NOMO-1 treated with DMSO at 0.1 percent for 48 hours (cell line): ENCODE data around the gene LRRC34.

Experiments used
- DNase-seq: peaks from one replicate; lab custom pipeline; 2025; ENCODE audit not compliant: unreplicated experiment; lab: John Stamatoyannopoulos, UW

LRRC34 gene

DNA sequence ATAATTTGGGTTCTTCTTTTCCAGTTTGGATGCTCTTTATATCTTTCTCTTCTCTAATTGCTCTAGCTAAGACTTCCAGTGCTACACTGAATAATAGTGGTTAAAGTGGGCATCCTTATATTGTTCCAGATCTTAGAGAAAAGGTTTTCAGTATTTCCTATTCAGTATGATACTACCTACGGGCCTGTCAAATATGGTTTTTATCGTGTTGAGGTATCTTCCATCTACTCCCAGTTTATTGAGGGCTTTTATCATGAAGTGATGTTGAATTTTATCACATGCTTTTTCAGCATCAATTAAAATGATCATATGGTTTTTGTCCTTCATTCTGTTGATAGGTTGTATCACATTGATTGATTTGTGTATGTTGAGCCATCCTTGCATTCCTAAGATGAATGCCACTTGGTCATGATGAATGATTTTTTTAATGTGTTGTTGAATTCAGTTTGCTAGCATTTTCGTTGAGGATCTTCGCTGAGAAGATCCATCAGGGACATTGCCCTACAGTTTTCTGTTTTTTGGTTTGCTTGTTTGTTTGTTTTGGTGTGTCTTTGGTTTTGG, 3.0 kb upstream of the LRRC34 start:
- DNase-seq, result no peak

DNA sequence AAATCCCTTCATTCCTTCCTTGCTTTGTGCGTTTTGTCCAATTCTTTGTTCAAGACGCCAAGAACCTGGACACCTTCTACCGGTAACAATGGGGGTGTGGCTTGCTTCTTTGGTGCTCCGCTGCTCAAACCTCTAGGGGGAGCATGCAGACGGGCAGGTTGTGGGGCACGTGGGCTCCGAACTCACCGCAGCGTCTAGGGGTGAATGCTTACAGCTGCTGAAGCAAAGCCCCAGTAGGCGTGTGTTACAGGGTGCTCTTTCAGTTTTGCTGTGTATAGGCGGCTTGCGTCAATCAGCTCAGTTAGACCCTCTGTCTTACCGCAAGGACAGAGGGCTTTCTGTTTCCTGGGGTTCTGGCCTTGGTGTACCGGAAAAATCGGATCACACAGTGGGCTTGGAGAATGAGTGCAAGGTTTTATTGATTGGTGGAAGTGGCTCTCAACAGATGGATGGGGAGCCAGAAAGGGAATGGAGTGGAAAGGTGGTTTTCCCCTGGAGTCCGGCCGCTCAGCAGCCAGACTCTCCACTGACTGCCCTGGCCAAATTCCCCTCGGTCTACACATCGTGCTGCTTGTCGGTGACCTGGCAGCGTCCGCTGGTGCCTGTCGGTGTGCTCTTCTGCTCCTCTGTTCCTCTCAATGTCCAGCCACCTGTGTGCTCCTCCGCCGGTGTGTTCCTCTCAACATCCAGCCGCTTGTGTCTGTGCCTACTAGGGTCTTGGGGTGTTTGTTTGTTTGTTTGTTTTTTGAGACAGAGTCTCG, 1.2 kb upstream of the LRRC34 start:
- DNase-seq, result peak; percentile 80

DNA sequence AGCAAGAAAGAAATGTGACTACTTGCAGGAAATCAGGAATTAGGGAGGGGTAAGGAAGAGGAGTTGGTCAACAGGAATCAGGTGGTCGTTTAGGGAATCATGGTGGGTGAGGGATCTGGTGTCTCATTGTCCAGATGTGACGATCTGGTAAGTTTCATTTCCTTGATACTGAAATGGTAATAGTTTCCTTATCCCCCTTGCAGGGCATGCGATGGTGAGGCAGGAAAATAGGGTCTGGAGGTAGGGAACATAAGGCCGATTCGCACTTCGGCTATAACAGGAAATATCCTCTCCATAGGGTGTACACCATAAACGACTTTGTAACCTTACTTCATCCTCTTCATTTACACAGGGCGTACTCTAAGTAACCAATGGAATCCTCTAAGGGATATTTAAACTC, 574 bp upstream of the LRRC34 start:
- DNase-seq, result no peak

DNA sequence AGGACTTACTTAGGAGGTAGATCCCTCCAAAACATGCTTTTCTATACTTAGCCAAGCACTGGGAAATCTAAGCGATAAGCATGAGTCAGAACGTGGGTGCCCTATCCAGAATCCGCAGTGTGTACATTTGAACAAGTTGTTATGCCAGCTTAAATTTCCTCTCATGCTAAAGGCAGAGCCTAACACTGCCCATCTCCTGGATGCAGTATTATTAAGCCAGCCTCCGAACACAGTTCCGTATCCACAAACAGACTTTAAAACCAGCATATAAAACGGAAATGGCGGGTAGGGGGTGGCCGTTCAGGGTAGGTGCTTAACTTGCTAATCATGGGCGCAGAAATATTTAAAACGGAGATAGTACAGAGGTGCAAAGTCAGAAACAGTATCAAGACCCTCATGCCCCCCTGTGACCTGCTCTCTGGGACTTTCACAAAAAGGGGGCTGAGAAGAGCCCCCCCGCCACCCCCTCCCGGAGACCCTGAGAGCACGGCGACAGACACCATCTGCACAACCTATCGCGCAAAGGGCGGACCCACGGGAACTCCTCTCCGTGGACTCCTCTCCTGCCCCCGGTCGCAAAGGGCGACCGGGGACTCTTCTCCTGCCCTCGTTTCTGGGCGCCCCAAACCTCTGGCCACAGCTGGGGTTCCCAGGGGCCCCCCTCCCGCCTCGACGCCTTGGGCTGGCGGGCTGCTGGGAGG, 923 bp downstream of the LRRC34 start:
- no peak for DNase-seq

DNA sequence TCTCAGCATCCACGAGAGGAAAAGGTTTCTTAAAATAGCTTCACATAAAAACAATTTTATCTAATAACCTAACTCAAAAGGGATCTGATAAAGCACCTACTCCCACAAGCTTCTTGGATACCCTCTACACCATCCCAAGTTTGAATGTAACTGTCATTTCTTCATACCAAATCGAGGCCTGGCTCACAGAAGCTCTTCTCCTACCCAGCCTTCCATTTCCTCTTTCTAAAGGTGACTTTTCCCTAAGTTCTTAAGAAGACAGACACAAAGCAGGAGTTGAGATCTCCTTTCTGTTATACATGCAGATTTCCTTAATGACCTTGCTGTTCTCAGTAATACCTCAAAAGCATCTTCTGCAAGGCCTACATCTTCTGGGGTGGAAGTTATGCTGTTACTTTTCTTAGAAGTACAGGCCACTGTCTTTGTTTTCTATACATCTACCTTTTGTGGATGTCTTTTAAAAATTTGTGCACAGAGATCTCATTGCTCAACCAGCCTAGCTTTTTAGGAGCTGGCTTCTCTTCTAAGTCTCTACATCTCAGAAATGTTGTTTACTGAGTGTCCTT, 3.4 kb downstream of the LRRC34 start:
- no peak for DNase-seq

DNA sequence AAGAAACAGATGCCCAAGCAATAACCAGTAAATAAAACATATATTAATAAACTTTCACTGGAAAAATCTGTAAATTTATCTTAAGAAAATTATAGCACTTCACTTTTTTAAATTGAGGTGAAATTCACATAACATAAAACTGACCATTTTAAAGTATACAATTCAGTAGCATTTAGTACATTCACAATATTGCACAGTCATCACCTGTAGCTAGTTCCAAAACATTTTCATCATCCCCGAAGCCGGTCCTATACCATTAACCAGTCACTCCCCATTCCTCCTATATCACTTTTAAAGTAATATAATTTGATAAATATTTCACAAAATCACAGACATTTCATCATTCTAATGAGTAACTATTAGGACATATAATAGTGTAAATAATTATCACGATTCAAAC, 8.0 kb downstream of the LRRC34 start:
- no peak for DNase-seq

DNA sequence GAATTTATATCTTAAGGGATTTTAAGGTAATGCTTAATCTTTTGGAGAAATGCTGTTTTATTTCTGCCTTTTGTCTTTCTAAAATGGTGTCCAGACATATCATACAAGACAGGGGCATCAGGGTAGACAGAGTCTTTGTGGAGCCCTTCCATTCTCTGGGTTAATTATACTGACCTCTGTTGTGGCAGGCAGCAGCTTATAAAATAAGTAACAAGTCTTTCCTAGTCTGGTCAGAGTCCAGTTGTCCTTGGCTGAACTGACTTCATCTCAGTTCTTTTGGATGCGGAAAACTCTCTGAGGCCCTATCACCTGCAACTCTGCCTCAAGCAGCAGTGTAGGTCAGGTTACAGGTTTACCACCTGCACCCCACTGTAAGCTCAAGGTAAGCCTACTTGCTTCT, 20.3 kb downstream of the LRRC34 start:
- no peak for DNase-seq

DNA sequence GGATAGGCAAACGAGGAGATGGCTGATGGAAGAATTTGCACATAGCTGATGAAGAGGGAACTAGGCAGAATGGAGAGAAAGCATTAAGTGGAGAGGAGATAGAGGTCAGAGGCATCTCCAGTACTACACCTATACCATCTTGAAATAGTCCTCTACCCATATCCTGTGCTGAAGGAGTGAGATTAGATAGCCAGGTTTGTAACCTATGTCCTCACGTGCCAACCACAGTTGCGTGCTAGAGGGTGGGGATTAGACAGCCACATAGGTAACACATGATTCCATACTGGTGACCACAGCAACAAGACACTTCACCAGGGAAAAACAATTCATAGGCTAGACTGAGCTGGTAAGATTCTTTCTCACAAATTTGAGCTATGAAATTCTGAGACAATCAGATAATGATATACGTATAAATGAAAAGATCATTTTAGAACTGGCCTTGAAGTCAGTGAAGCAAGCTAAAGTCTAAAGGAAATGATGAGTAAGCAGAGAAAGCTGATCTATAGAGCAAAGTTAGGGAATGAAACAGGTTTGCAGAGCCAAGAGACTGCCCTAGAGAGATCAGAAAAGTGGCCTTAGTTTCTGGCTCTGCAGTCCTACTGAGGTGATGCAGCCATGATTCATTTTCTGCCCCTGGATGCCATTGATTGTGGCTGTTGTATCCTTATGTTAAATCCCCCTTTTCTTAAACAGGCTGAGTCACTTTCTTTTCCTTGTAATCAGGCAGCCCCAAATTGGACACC, 21.8 kb downstream of the LRRC34 start:
- DNase-seq, result no peak

DNA sequence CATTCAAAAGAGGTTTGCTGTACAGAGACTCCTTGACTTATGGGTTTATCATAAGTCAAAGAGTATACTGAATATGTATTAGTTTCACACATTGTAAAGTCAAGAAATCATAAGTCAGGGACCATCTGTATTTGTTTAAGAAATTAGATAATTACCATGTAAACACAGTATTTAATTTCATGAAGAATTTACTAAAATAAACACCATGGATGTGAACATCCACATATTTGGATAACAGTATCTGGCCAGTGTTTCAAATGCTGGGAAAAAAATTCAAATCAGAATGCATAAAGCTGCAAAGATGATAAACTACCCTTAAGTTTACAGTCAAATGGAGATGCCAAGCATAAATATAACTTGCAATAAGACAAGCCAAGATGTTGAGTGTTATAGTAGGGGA, 22.5 kb downstream of the LRRC34 start:
- no peak for DNase-seq

DNA sequence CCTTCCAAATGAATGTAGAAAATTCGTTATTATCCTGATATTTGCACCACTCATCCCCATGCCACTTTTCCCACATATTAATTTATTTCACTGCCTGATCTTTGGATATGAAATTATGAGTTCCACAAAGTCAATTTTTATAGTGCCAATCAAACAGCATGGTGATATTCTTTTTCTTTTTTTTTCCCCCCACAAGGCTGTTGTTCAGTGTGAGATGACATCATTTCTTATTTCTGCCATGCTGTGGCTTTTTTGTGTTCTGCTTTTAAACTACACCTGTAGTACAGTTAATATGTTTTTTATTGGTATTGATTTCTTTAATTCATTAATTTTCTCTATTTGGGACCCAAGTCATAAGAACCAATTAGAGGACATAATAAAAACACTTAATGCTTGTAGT, 24.9 kb downstream of the LRRC34 start:
- no peak for DNase-seq

DNA sequence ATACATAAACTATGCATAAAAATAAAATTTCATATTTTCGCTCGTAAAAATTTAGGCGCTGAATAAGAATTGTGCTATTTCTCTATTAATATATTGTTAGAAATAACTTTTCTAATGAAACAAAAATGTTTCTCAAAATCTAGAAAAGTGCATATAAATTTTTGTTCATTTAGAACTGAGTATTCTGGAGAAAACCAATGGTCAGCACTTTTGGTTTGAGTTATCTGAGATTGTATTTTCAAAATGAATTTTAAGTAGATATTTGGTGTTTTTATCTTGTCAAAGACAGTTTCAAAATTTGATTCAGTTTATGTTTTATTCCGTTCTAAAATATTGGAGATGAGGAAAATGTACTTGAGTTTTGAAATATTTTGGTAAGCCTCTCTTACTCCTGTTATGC, 25.6 kb downstream of the LRRC34 start:
- DNase-seq, result no peak

DNA sequence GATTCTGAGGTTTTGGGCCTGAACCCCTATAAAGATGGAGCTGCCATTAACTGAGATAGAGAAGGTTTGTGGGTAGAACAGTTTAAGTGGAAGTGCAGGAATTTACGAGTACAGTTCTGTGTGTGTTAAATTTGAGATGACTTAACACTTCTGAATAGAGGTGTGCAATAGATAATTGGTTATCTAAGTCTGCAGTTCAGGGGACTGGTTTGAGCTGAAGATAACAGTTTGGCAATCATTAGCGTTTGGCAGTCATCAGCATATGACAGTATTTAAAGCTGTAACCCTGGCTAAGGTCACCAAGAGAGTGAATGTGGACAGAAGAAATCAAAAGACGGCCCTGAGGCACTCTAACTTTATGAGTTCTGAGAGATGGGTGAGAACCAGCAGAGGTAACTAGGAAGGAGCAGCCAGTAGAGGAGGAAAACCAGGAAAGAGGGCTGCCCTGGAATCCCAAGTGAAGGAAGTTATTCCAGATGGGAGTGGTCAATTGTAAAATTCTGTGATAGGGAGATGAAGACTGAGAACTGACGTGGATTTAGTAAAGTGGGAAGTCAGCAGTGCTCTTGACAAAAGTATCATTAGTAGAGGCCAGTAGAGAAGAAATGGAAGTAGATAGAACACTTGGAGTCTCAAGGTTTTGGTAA, 31.4 kb downstream of the LRRC34 start:
- DNase-seq, result no peak

DNA sequence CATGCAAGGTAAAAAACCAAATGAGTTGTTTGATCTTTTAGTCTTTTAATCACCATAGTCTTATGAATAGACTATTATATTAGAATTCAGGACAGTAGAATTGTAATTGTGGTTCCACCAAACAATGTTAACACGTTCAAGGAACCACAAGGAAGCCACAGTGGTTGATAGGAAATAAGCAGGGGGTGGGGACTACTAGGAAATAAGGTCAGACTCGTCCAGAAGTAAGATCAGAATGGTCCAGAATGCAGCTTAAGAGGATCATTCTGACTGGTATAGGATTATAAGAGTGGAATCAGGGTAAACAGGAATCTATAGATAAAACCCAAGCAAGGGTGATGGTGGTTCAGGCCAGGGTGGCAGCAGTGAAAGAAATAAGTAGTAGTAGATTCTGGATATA, 32.0 kb downstream of the LRRC34 start:
- DNase-seq, result no peak

DNA sequence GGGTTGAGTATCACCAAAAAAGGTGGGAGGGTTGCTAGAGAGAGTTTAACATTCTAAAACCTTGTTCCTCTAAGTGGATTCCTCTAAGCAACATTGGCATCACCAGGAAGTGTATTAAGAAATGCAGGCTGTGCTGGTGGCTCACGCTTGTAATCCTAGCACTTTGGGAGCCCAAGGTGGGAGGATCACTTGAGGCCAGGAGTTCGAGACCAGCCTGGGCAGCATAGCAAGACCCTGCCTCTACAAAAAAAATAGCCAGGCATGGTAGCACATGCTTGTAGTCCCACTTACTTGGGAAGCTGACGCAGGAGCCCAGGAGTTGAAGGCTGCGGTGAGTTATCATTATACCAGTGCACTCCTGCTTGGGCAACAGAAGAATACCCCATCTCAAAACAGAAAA, 34.9 kb downstream of the LRRC34 start:
- DNase-seq, result no peak

DNA sequence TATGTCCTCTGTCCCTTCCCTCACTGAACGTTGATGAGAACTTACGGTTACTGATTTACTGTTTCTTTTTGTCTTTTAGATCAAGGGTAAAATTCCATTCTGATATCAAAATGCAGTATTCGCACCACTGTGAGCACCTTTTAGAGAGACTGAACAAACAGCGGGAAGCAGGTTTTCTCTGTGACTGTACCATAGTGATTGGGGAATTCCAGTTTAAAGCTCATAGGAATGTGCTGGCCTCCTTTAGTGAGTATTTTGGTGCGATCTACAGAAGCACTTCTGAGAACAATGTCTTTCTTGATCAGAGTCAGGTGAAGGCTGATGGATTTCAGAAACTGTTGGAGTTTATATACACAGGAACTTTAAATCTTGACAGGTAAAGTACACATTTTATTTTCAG, 38.5 kb downstream of the LRRC34 start:
- DNase-seq, result no peak

DNA sequence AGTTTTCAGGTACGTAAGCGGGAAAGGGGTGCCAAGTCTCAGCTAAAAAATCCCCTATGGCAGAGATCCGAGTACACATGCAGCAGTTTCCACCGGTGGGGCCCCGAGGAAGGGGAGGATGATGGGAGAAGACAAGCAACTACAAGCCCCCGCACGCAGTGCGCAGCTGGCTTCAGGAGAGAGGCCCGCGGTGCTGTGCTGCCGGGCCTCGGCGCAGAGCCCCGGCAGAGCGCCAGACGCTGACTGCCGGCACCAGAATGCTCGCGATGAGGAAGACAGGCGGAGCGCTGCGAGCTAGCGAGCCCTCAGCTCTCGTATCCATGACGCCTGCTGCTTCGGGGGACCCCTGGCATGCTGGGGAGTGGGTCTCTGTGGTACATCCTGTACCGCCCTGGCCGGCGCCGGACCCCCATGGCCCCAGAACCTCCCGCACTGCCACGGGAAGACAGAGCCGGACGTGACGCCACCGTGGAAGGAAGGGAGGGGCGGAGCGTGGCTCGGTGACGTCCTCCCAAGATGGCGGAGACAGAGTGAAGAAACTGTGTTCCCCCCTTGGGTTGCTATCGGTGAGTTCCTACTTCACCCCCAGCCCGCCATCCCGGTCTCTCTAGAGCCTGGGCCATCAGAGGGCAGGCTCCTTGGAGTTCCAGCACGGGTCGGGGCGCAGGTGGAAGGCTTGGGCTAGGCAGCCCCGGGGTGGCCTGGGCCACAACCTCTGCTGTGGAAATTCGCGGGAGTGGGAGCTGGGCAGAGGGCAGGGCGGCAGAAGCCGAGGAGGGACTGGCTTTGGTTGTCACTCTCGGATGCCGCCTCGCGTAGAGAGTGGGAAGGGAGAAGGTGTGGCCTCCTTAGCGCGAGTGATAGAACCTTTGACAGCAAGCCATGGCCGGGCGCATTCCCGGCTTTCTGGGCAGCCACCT, 39.5 kb downstream of the LRRC34 start, which contains the start of gene MYNN:
MYNN (plus strand) TSS at position 500 of the 920 bp plus-strand sequence. CDS start 900 bp downstream, outside the sequence.
- DNase-seq, result peak; percentile 94

DNA sequence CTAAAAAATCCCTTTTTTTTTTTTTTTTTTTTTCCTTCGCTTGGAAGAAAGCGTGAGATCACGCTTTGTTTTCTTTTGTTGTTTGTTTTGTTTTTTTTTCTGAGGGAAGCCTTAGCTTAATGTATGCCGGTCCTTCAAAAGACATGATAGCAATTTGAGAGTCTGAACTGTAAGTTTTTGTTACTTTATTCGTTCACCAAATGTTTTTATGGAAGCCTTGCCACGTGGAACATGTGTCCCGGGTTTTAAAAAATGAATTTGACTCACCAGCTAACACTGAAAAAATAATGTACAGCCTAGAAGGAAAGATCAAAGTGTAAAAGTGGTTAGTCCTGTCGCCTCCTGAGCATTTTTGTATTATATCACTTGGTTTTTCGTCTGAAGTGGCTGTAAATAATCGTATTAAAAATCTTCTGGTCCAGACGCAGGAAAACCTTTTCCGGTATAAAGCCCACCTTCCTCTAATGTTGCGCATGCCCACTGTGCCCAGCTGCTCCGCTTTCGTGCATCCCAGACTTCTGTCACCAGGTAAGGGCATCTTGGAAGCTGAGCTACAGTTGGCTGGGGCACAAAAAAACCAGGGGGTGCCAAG, 40.3 kb downstream of the LRRC34 start:
- DNase-seq, result peak; percentile 66

DNA sequence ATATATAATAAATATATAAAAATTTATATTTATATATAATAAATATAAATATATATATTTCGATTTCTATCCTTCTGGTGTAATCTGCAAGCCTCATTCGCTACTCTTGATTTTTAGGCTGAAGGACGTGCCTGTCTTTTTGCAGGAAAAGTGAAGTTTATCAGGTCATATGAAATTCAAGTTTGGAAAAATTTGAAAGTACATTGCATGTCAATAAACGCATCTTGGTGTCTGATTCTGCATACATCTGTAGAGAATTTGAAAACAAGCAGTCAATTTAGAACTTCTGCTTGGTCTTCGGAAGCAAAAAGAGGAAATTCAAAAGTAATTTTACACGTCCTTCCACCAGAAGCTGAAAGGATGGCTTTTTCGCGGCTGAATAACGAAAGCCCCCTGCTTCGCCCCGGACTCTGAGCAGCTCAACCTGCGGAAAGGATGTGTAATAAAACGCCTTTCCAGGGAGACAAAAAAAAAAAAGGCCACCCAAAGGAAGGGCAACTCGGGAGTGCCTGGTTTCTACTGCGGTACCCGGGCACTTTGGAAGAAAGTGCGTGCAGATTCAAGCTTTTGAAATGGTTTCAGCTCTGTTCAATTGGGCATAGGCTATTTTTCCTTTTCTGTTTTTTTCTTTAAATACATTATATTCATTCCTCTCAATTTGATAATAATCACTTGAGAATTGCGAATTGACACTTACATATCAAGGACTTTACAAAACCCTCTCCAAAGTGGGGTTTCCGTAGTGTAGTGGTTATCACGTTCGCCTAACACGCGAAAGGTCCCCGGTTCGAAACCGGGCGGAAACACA, 41.0 kb downstream of the LRRC34 start:
- DNase-seq, result peak; percentile 91
